Thymus (tissue), 11 donors: ENCODE measurements around the gene PALD1. TPM values are rescaled to one million over a fixed set of nuclear protein-coding genes. Genes with fewer than 3 reads are reported as not detected.

ENCODE experiments used
- DNase-seq, 9 donors: peaks; one replicate each; pipeline ENCODE4 v3.0.0-alpha.2; 2013; ENCODE audit warnings: low spot score in 9 of 9, low read depth in 6 of 9, missing footprints in 1 of 9
- H3K27ac ChIP-seq, 2 donors: one replicate each; pipeline ENCODE4 v1.5.1; 2013; ENCODE audit warnings: control low read depth in 1 of 2, low read depth in 1 of 2, low read length in 1 of 2, mild to moderate bottlenecking in 1 of 2, moderate library complexity in 1 of 2
- H3K27me3 ChIP-seq, 2 donors: one replicate each; pipeline ENCODE4 v1.5.1; 2013; ENCODE audit warnings: low read length in 1 of 2; ENCODE audit not compliant: control insufficient read depth in 2 of 2, insufficient read depth in 1 of 2
- H3K36me3 ChIP-seq, 2 donors: one replicate each; pipeline ENCODE4 v1.5.1; 2013; ENCODE audit warnings: low read length in 1 of 2, mild to moderate bottlenecking in 1 of 2, moderate library complexity in 1 of 2; ENCODE audit not compliant: control insufficient read depth in 2 of 2, insufficient read depth in 2 of 2
- H3K4me1 ChIP-seq, 2 donors: one replicate each; pipeline ENCODE4 v1.5.1; 2013; ENCODE audit warnings: low read length in 2 of 2; ENCODE audit not compliant: control insufficient read depth in 2 of 2, insufficient read depth in 2 of 2
- H3K4me3 ChIP-seq, 2 donors: one replicate each; pipeline ENCODE4 v1.5.1; 2013; ENCODE audit warnings: low read length in 2 of 2, control low read depth in 1 of 2, mild to moderate bottlenecking in 1 of 2
- H3K9me3 ChIP-seq, 2 donors: one replicate each; pipeline ENCODE4 v1.5.1; 2013; ENCODE audit warnings: low read length in 1 of 2, mild to moderate bottlenecking in 1 of 2; ENCODE audit not compliant: control insufficient read depth in 2 of 2, insufficient read depth in 1 of 2
- WGBS: extraction: QIAGEN DNeasy Blood & Tissue Kit; methylation state at CpG from one replicate; pipeline ENCODE4 v1.1.7; 2013; 5-methylcytosine and 5-hydroxymethylcytosine counted together
- polyA plus RNA-seq: library from polyadenylated mRNA; stranded (reverse); fragments of 200-250 nt; gene quantifications from one replicate; pipeline ENCODE4 v1.2.3, GENCODE V29; 2013
- total RNA-seq: library from RNA; stranded (reverse); fragments of 120-200 nt; gene quantifications from one replicate; pipeline ENCODE4 v1.2.4, GENCODE V29; 2013
- donor health status: healthy.

Gene PALD1
- total and polyA plus RNA-seq, 2 donors: 7.3 to 10.3 TPM

GRCh38 chr10:70440296-70441160 lies 38.0 kb upstream of the PALD1 start:
- H3K4me1 ChIP-seq: peaks cover 4 to 7% of the 10 kb centered on the region in 2 donors
- peaks cover 0 to 4% of the 10 kb centered on the region in 2 donors for H3K36me3 ChIP-seq
- WGBS: 6% methylated on average over 69 of the region's 69 CpGs
- peaks cover 0 to 10% of the 10 kb centered on the region in 2 donors for H3K9me3 ChIP-seq
- H3K27ac ChIP-seq: no peak overlapping the region
- no peak overlapping the region for H3K4me3 ChIP-seq
- peaks cover 35 to 79% of the 10 kb centered on the region in 2 donors for H3K27me3 ChIP-seq
- no peak for DNase-seq

- DNase-seq: no peak
- no peaks in the 10 kb centered on the region for H3K36me3 ChIP-seq
- no peak within 1 kb of the TSS for H3K27ac ChIP-seq
- H3K9me3 ChIP-seq: peaks cover 0 to 10% of the 10 kb centered on the region in 2 donors
- H3K27me3 ChIP-seq: peaks cover 35 to 84% of the 10 kb centered on the region in 2 donors
- peaks cover 4 to 7% of the 10 kb centered on the region in 2 donors for H3K4me1 ChIP-seq
- H3K4me3 ChIP-seq: no peak within 1 kb of the TSS
- WGBS: 8% methylated on average over 60 of the region's 60 CpGs
These were observed 37.2 kb upstream of the PALD1 start, which contains the start of gene NODAL for GRCh38 chr10:70441161-70441894. Gene NODAL, minus strand, starts transcription at chr10:70441681. Its CDS starts 14 bp downstream, at chr10:70441667.

- H3K9me3 ChIP-seq: peaks cover 0 to 10% of the 10 kb centered on the region in 2 donors
- H3K27me3 ChIP-seq: peaks cover 35 to 83% of the 10 kb centered on the region in 2 donors
- peaks cover 4 to 7% of the 10 kb centered on the region in 2 donors for H3K4me1 ChIP-seq
- H3K27ac ChIP-seq: no peak overlapping the region
- DNase-seq: no peak
- WGBS: 26% methylated on average over 12 of the region's 12 CpGs
- no peaks in the 10 kb centered on the region for H3K36me3 ChIP-seq
- no peak overlapping the region for H3K4me3 ChIP-seq
These were observed 36.7 kb upstream of the PALD1 start for GRCh38 chr10:70441895-70442309.

- no peak for DNase-seq
- Histone ChIP-seq H3K9me3 (peaks cover 0 to 10% of the 10 kb centered on the region in 2 donors), H3K27me3 (peaks cover 35 to 82% of the 10 kb centered on the region in 2 donors), H3K36me3 (no peaks in the 10 kb centered on the region), H3K4me1 (peaks cover 4 to 7% of the 10 kb centered on the region in 2 donors), H3K27ac (no peak overlapping the region), H3K4me3 (no peak overlapping the region)
- WGBS: 93% methylated on average over 6 of the region's 6 CpGs
These were observed 36.1 kb upstream of the PALD1 start for GRCh38 chr10:70442332-70442988.

DNA sequence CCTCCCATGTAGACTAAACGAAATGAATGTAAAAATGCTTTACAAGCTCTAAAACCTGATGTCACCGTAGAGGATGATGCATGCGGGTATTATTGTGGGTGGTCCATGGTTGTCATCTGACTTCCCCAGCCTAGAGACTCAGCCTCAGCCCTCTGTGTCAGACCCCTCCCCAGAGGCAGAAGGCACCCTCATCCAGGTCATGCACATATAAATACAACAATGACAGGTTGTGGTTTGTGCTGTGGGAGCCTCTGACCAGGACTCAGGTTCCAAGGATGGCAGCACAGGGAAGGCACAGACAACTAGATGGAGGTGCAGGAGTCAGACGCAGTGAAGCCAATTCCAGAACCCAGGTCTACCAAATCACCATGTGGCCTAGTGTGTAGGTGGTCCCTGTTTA lies 33.8 kb upstream of the PALD1 start:
- peaks cover 29 to 60% of the 10 kb centered on the region in 2 donors for H3K27me3 ChIP-seq
- H3K36me3 ChIP-seq: no peaks in the 10 kb centered on the region
- peaks cover 0 to 10% of the 10 kb centered on the region in 2 donors for H3K9me3 ChIP-seq
- no peak overlapping the region for H3K27ac ChIP-seq
- peaks cover 4 to 7% of the 10 kb centered on the region in 2 donors for H3K4me1 ChIP-seq
- 91% methylated on average over 4 of the region's 4 CpGs for WGBS
- no peak for DNase-seq
- no peak overlapping the region for H3K4me3 ChIP-seq

- peaks cover 2 to 3% of the 10 kb centered on the region in 2 donors for H3K4me1 ChIP-seq
- peaks cover 17 to 48% of the 10 kb centered on the region in 2 donors for H3K27me3 ChIP-seq
- no peak overlapping the region for H3K4me3 ChIP-seq
- DNase-seq: no peak
- no peaks in the 10 kb centered on the region for H3K36me3 ChIP-seq
- 90% methylated on average over 8 of the region's 8 CpGs for WGBS
- H3K9me3 ChIP-seq: peaks cover 0 to 10% of the 10 kb centered on the region in 2 donors
- H3K27ac ChIP-seq: no peak overlapping the region
These were observed 32.6 kb upstream of the PALD1 start for GRCh38 chr10:70445718-70446657.

GRCh38 chr10:70448236-70448635 lies 30.3 kb upstream of the PALD1 start:
- no peak for DNase-seq
- Histone ChIP-seq H3K4me3 (no peak overlapping the region), H3K27me3 (peaks cover 0 to 25% of the 10 kb centered on the region in 2 donors), H3K4me1 (no peaks in the 10 kb centered on the region), H3K36me3 (no peaks in the 10 kb centered on the region), H3K27ac (no peak overlapping the region), H3K9me3 (no peaks in the 10 kb centered on the region)
- WGBS: 91% methylated on average over 2 of the region's 2 CpGs

GRCh38 chr10:70455213-70455630 lies 23.3 kb upstream of the PALD1 start:
- Histone ChIP-seq H3K4me1 (peaks cover 0 to 3% of the 10 kb centered on the region in 2 donors), H3K4me3 (no peak overlapping the region), H3K9me3 (no peaks in the 10 kb centered on the region), H3K27me3 (peaks cover 30 to 51% of the 10 kb centered on the region in 2 donors), H3K27ac (no peak overlapping the region), H3K36me3 (no peaks in the 10 kb centered on the region)
- no peak for DNase-seq
- WGBS: 82% methylated on average over 6 of the region's 6 CpGs
